ENCODE data around the gene GRID1.

The GRID1 gene

DNA sequence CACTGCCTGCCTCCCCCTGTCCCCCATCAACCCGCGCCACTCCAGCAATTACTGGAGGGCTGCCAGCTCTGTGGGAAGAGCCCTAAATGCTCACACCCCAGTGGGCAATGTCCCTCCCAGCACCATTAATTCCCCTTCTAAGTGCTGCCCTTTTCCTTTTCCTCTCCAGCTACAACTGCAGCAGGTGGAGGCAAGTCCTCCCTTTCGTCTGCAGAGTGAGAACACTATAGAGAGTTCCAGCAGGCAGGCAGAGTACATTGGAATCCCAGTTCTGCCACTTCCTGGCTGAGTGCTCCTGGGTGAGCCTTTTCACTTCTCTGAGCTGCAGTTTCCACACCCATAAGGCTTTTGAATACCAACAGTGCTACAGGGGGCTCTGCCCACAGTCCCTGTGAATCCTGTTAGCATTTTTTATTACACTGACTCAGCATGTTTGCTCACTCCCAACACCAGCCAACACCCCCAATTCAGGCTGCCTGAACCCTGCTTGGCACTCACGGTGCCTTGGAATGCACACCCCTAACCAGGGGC, 447.0 kb downstream of the GRID1 start:
- no peak overlapping the region for H3K4me3 ChIP-seq (ENCODE audit: low read length)
- H3K9me3 ChIP-seq (replicated peaks; ENCODE audit: insufficient read depth, low read length) = no peaks in the 10 kb centered on the region
- no peak overlapping the region for H3K4me2 ChIP-seq (ENCODE audit: low read depth, low read length)
- TF ChIP-seq, protein P1, sequence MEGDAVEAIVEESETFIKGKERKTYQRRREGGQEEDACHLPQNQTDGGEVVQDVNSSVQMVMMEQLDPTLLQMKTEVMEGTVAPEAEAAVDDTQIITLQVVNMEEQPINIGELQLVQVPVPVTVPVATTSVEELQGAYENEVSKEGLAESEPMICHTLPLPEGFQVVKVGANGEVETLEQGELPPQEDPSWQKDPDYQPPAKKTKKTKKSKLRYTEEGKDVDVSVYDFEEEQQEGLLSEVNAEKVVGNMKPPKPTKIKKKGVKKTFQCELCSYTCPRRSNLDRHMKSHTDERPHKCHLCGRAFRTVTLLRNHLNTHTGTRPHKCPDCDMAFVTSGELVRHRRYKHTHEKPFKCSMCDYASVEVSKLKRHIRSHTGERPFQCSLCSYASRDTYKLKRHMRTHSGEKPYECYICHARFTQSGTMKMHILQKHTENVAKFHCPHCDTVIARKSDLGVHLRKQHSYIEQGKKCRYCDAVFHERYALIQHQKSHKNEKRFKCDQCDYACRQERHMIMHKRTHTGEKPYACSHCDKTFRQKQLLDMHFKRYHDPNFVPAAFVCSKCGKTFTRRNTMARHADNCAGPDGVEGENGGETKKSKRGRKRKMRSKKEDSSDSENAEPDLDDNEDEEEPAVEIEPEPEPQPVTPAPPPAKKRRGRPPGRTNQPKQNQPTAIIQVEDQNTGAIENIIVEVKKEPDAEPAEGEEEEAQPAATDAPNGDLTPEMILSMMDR (IDR thresholded peaks at IDR 0.05; ENCODE audit: low read length) = no peak
- TF ChIP-seq EZH2 (optimal IDR thresholded peaks at IDR 0.05; ENCODE audit: low read depth, low read length) (no peak), EZH2phosphoT487 (IDR thresholded peaks at IDR 0.05; ENCODE audit: low read length) (no peak)
- H3K36me3 ChIP-seq (replicated peaks; ENCODE audit: insufficient read depth, low read length) = no peaks in the 10 kb centered on the region
- no peaks in the 10 kb centered on the region for H3F3A ChIP-seq (ENCODE audit: insufficient read depth, low read length)
- H3K9me2 ChIP-seq (replicated peaks; ENCODE audit: insufficient read depth, low read length) = no peaks in the 10 kb centered on the region
- DNase-seq = no peak
- H4K20me1 ChIP-seq (ENCODE audit: insufficient read depth, low read length) = no peaks in the 10 kb centered on the region
- H2AFZ ChIP-seq (ENCODE audit: low read length) = no peak overlapping the region
- no peak overlapping the region for H3K27ac ChIP-seq (ENCODE audit: low read length)
- H3K4me1 ChIP-seq (ENCODE audit: low read length) = no peaks in the 10 kb centered on the region
- no peak overlapping the region for H3K9ac ChIP-seq (ENCODE audit: low read length)
- no peaks in the 10 kb centered on the region for H3K27me3 ChIP-seq (replicated peaks; ENCODE audit: insufficient read depth, low read length)
- H3K79me2 ChIP-seq (ENCODE audit: low read length) = no peaks in the 10 kb centered on the region

DNA sequence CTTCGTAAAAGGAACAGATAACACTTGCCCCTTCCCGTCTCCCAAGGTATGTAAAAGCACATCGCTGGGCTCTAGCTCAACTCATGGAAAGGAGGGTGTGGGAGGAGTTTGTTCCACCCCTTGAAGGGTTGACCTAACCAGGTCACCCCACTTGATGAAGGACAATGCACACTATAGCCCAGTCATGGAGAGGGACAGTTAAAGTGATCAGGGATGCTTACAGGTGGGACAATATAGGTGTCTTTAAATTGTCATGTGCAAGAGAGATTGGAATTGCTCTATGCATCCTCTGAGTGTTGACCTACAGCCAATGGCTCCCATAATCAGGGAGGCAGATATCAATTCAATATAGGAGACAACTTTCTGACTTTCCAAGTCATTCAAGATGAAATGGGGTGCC, 448.2 kb downstream of the GRID1 start:
- Histone ChIP-seq H3K79me2 (ENCODE audit: low read length) (no peaks in the 10 kb centered on the region), H3K4me1 (ENCODE audit: low read length) (no peaks in the 10 kb centered on the region), H3K4me3 (ENCODE audit: low read length) (no peak overlapping the region), H2AFZ (ENCODE audit: low read length) (no peak overlapping the region), H3K27me3 (replicated peaks; ENCODE audit: insufficient read depth, low read length) (no peaks in the 10 kb centered on the region), H3K9me2 (replicated peaks; ENCODE audit: insufficient read depth, low read length) (no peaks in the 10 kb centered on the region), H3K9ac (ENCODE audit: low read length) (no peak overlapping the region), H3K9me3 (replicated peaks; ENCODE audit: insufficient read depth, low read length) (no peaks in the 10 kb centered on the region), H3K27ac (ENCODE audit: low read length) (no peak overlapping the region), H3F3A (ENCODE audit: insufficient read depth, low read length) (no peaks in the 10 kb centered on the region), H4K20me1 (ENCODE audit: insufficient read depth, low read length) (no peaks in the 10 kb centered on the region), H3K4me2 (ENCODE audit: low read depth, low read length) (no peak overlapping the region), H3K36me3 (replicated peaks; ENCODE audit: insufficient read depth, low read length) (no peaks in the 10 kb centered on the region)
- no peak for DNase-seq
- TF ChIP-seq, protein P1 (IDR thresholded peaks at IDR 0.05; ENCODE audit: low read length) = no peak
- TF ChIP-seq EZH2phosphoT487 (IDR thresholded peaks at IDR 0.05; ENCODE audit: low read length) (no peak), EZH2 (optimal IDR thresholded peaks at IDR 0.05; ENCODE audit: low read depth, low read length) (no peak)

DNA sequence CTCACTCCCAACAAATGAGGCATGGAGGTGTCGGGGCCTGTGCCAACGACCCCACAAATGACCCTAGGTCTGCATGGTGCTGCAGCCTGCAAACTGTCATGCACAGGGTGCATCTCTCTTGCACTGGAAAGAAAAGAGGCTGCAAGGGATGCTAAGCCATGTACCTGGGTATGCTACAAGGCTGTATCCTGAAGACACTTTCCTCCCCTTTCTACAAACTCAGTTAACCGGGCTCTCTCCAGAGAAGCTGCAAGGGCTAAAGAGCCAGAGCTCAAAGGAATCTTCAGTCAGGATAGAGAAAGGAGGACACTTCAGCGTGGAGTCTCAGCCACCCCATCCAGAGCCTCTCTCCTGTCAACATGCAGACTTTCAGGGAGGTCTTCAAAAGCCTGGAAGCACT, 449.0 kb downstream of the GRID1 start:
- no peaks in the 10 kb centered on the region for H3F3A ChIP-seq (ENCODE audit: insufficient read depth, low read length)
- no peaks in the 10 kb centered on the region for H3K9me2 ChIP-seq (replicated peaks; ENCODE audit: insufficient read depth, low read length)
- no peaks in the 10 kb centered on the region for H3K36me3 ChIP-seq (replicated peaks; ENCODE audit: insufficient read depth, low read length)
- no peaks in the 10 kb centered on the region for H4K20me1 ChIP-seq (ENCODE audit: insufficient read depth, low read length)
- H3K4me3 ChIP-seq (ENCODE audit: low read length) = no peak overlapping the region
- H3K27me3 ChIP-seq (replicated peaks; ENCODE audit: insufficient read depth, low read length) = no peaks in the 10 kb centered on the region
- no peak overlapping the region for H3K27ac ChIP-seq (ENCODE audit: low read length)
- TF ChIP-seq, protein P1 (IDR thresholded peaks at IDR 0.05; ENCODE audit: low read length) = no peak
- TF ChIP-seq EZH2phosphoT487 (IDR thresholded peaks at IDR 0.05; ENCODE audit: low read length) (no peak), EZH2 (optimal IDR thresholded peaks at IDR 0.05; ENCODE audit: low read depth, low read length) (no peak)
- no peaks in the 10 kb centered on the region for H3K79me2 ChIP-seq (ENCODE audit: low read length)
- H3K9ac ChIP-seq (ENCODE audit: low read length) = no peak overlapping the region
- no peak for DNase-seq
- H3K4me1 ChIP-seq (ENCODE audit: low read length) = no peaks in the 10 kb centered on the region
- H3K9me3 ChIP-seq (replicated peaks; ENCODE audit: insufficient read depth, low read length) = no peaks in the 10 kb centered on the region
- no peak overlapping the region for H3K4me2 ChIP-seq (ENCODE audit: low read depth, low read length)
- H2AFZ ChIP-seq (ENCODE audit: low read length) = no peak overlapping the region
